ENCODE data around the gene TCF12. TPM values are rescaled to one million over a fixed set of nuclear protein-coding genes. Genes with fewer than 3 reads are reported as not detected.
"Not testable (repeated sequence)": the region's sequence is repeated elsewhere in the genome, so short reads cannot be mapped to it uniquely, and the experiment has no call there.

Gene TCF12
- total RNA-seq, 1 experiment from 2014 or later, result 76.7 TPM

DNA sequence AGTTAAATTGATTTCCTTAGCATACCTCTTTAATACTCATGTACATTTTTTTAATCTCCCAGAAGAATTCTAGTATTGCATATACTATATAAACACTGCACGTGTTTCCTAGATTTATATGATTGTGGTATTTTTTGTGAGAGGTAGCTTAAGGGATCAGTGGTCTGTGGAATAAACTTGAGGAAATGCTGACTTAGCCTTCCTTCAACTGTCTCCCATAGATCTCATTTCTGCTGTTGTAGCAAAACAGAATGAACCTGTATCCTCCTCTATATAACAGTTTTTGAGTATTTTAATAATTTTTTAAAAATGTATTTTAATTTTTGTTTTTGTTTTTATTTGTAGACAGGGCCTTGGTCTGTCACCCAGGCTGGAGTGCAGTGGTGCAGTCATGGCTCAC is 86.8 kb downstream of the TCF12 start:
- Histone ChIP-seq H2BK20ac (ENCODE audit: low read depth, low read length, poor library complexity, severe bottlenecking) (no peak overlapping the region), H2AFZ (ENCODE audit: low read length) (no peak overlapping the region), H4K20me1 (ENCODE audit: control insufficient read depth, insufficient read depth, insufficient read length) (no peaks in the 10 kb centered on the region), H3K56ac (ENCODE audit: insufficient read length, low read depth, low read length) (no peak overlapping the region), H3K4me1 (ENCODE audit: insufficient read depth, low read length) (no peaks in the 10 kb centered on the region), H4K5ac (ENCODE audit: insufficient read length, low read depth, low read length) (no peak overlapping the region), H3K79me2 (ENCODE audit: insufficient read depth, low read length) (peaks cover 4% of the 10 kb centered on the region; the same call in 1 of the 2 replicates), H2BK5ac (ENCODE audit: insufficient read length, low read length) (no peak overlapping the region), H3K4me2 (ENCODE audit: insufficient read depth, insufficient read length, low read length) (no peak overlapping the region), H4K8ac (replicated peaks; ENCODE audit: insufficient read length, low read depth, low read length) (no peak overlapping the region), H3K14ac (ENCODE audit: insufficient read depth, low read length) (no peak overlapping the region), H3K27ac (ENCODE audit: insufficient read length, low read depth, low read length) (no peak overlapping the region), H3K79me1 (ENCODE audit: insufficient read depth, low read depth, low read length, poor library complexity, severe bottlenecking) (no peaks in the 10 kb centered on the region), H3K23ac (ENCODE audit: insufficient read length, low read depth, low read length) (no peak overlapping the region), H3K18ac (ENCODE audit: insufficient read length, low read depth, low read length) (no peak overlapping the region), H3K4ac (ENCODE audit: low read depth, low read length) (no peak overlapping the region), H2AK5ac (ENCODE audit: insufficient read length, low read length) (no peak overlapping the region), H2BK15ac (ENCODE audit: low read depth, low read length) (no peak overlapping the region), H3K27me3 (ENCODE audit: insufficient read depth, low read length) (no peaks in the 10 kb centered on the region), H2BK120ac (ENCODE audit: low read depth, low read length, poor library complexity, severe bottlenecking) (no peak overlapping the region), H3K9me3 (ENCODE audit: control insufficient read depth, low read depth, low read length) (no peaks in the 10 kb centered on the region), H4K91ac (ENCODE audit: insufficient read length, low read depth, low read length) (no peak overlapping the region), H3K23me2 (ENCODE audit: insufficient read length, low read depth, low read length, poor library complexity, severe bottlenecking) (no peaks in the 10 kb centered on the region), H3K9ac (ENCODE audit: extremely low read depth, insufficient read length, low read length) (no peak overlapping the region), H3T11ph (ENCODE audit: low read length) (no peak overlapping the region), H2BK12ac (ENCODE audit: insufficient read length, low read depth, low read length) (no peak overlapping the region)
- Mint-ChIP-seq H3K36me3 (ENCODE audit: insufficient read depth in 1 of 3, low read depth in 3 of 3) (peaks cover 0 to 8% (median 2%) of the 10 kb centered on the region in 3 experiments; a peak in 5 of 7 replicates), H3K4me3 (no peak overlapping the region), H3K27me3 (ENCODE audit: low read depth) (no peaks in the 10 kb centered on the region), H3K27ac (no peak overlapping the region), H3K9me3 (no peaks in the 10 kb centered on the region), H3K4me1 (peaks cover 15% of the 10 kb centered on the region in 2 experiments)
- DNase-seq, result no peak
- WGBS (ENCODE audit: extremely low coverage, insufficient read length, low lambda C conversion rate), result no CpG with 5 or more reads among the region's 1 CpG
- TF ChIP-seq, protein P1, sequence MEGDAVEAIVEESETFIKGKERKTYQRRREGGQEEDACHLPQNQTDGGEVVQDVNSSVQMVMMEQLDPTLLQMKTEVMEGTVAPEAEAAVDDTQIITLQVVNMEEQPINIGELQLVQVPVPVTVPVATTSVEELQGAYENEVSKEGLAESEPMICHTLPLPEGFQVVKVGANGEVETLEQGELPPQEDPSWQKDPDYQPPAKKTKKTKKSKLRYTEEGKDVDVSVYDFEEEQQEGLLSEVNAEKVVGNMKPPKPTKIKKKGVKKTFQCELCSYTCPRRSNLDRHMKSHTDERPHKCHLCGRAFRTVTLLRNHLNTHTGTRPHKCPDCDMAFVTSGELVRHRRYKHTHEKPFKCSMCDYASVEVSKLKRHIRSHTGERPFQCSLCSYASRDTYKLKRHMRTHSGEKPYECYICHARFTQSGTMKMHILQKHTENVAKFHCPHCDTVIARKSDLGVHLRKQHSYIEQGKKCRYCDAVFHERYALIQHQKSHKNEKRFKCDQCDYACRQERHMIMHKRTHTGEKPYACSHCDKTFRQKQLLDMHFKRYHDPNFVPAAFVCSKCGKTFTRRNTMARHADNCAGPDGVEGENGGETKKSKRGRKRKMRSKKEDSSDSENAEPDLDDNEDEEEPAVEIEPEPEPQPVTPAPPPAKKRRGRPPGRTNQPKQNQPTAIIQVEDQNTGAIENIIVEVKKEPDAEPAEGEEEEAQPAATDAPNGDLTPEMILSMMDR (conservative IDR thresholded peaks at IDR 0.05), result no peak

DNA sequence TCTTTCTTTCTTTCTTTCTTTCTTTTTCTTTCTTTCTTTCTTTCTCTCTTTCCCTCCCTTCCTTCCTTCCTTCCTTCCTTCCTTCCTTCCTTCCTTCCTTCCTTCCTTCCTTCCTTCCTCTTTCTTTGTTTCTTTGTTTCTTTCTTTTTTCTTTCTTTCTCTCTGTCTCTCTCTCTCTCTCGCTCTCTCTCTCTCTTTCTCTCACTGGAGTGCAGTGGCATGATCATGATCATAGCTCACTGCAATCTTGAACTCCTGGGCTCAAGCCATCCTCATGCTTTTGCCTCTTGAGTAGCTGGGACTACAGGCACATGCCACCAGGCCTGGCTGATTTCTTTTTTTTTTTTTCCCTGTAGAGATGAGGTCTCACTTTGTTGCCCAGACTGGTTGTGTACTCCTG is 89.4 kb downstream of the TCF12 start:
- peak overlapping the region; percentile 67 to 82 (median 81); a peak in 6 of 7 replicates for H3K27ac Mint-ChIP-seq
- DNase-seq, result not testable (repeated sequence)

More for the DNA sequence above, 89.4 kb downstream of the TCF12 start:
- not testable (repeated sequence) for H3K23ac ChIP-seq (ENCODE audit: insufficient read length, low read depth, low read length); H3K27ac ChIP-seq (ENCODE audit: insufficient read length, low read depth, low read length); H3K79me1 ChIP-seq (ENCODE audit: insufficient read depth, low read depth, low read length, poor library complexity, severe bottlenecking); H3K14ac ChIP-seq (ENCODE audit: insufficient read depth, low read length); H2BK15ac ChIP-seq (ENCODE audit: low read depth, low read length); H2AFZ ChIP-seq (ENCODE audit: low read length); H3K18ac ChIP-seq (ENCODE audit: insufficient read length, low read depth, low read length); H3K79me2 ChIP-seq (ENCODE audit: insufficient read depth, low read length); H3K56ac ChIP-seq (ENCODE audit: insufficient read length, low read depth, low read length); H2BK12ac ChIP-seq (ENCODE audit: insufficient read length, low read depth, low read length); H3K9ac ChIP-seq (ENCODE audit: extremely low read depth, insufficient read length, low read length); H3K4me1 ChIP-seq (ENCODE audit: insufficient read depth, low read length); H4K91ac ChIP-seq (ENCODE audit: insufficient read length, low read depth, low read length); H2AK5ac ChIP-seq (ENCODE audit: insufficient read length, low read length); H4K8ac ChIP-seq (replicated peaks; ENCODE audit: insufficient read length, low read depth, low read length); H4K5ac ChIP-seq (ENCODE audit: insufficient read length, low read depth, low read length); H2BK120ac ChIP-seq (ENCODE audit: low read depth, low read length, poor library complexity, severe bottlenecking); H4K20me1 ChIP-seq (ENCODE audit: control insufficient read depth, insufficient read depth, insufficient read length); H3K23me2 ChIP-seq (ENCODE audit: insufficient read length, low read depth, low read length, poor library complexity, severe bottlenecking); H3K27me3 ChIP-seq (ENCODE audit: insufficient read depth, low read length); H3K4me2 ChIP-seq (ENCODE audit: insufficient read depth, insufficient read length, low read length); H2BK20ac ChIP-seq (ENCODE audit: low read depth, low read length, poor library complexity, severe bottlenecking); H3K4ac ChIP-seq (ENCODE audit: low read depth, low read length); H2BK5ac ChIP-seq (ENCODE audit: insufficient read length, low read length); H3K9me3 Mint-ChIP-seq; H3T11ph ChIP-seq (ENCODE audit: low read length); H3K4me3 Mint-ChIP-seq; H3K27me3 Mint-ChIP-seq (ENCODE audit: low read depth); H3K9me3 ChIP-seq (ENCODE audit: control insufficient read depth, low read depth, low read length)
- no CpG with 5 or more reads among the region's 1 CpG for WGBS (ENCODE audit: extremely low coverage, insufficient read length, low lambda C conversion rate)
- Mint-ChIP-seq H3K4me1 (peaks cover 15 to 16% of the 10 kb centered on the region in 2 experiments), H3K36me3 (ENCODE audit: insufficient read depth in 1 of 3, low read depth in 3 of 3) (peaks cover 2 to 12% (median 5%) of the 10 kb centered on the region in 3 experiments; a peak in 6 of 7 replicates)

Measured in H9 (cell line).